ENCODE data around the gene NMNAT2. TPM values are rescaled to one million over a fixed set of nuclear protein-coding genes. Genes with fewer than 3 reads are reported as not detected.

Gene NMNAT2
- total and polyA plus RNA-seq, 2 experiments from 2014 or later = 3.6 to 10.0 TPM

DNA sequence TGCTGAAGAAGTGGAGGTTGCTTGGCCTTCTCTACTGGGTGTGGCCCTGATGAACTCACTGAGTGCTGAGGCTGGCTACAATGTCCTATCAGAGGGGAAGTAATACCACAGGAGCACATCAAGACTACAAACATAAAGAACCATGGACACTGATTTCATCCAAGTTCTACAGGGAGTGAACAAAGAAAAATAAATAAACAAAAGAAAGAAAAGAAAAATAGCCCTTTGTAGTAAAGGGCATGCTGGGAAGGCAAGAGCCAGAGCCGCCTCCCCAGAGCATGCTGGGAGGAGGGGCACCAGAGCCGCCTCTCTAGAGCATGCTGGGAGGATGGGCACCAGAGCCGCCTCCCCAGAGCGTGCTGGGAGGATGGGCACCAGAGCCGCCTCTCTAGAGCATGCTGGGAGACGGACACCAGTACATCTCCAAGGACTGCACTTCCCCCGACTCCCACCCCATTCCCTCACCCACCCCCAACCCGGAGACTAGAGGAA, 166.2 kb downstream of the NMNAT2 start:
- H3K4me1 ChIP-seq (ENCODE audit: insufficient read depth) = no peaks in the 10 kb centered on the region
- H3K27ac ChIP-seq (ENCODE audit: low read depth) = no peak overlapping the region
- H2AFZ ChIP-seq = no peak overlapping the region
- Mint-ChIP-seq H3K4me1 (peaks cover 9% of the 10 kb centered on the region), H3K36me3 (ENCODE audit: low read depth) (peaks cover 22% of the 10 kb centered on the region), H3K27ac (no peak overlapping the region), H3K9me3 (peaks cover 15% of the 10 kb centered on the region; the same call in 2 of the 3 replicates), H3K27me3 (ENCODE audit: insufficient read depth, low read depth, poor library complexity) (no peaks in the 10 kb centered on the region), H3K4me3 (no peak overlapping the region)
- DNase-seq (ENCODE audit: low spot score) (no peak), ATAC-seq (no peak)
- peaks cover 3% of the 10 kb centered on the region; the same call in 1 of the 2 replicates for H3K36me3 ChIP-seq (ENCODE audit: insufficient read depth)
- no peaks in the 10 kb centered on the region for H4K20me1 ChIP-seq (replicated peaks; ENCODE audit: insufficient read depth)
- H3K27me3 ChIP-seq (ENCODE audit: insufficient read depth) = no peaks in the 10 kb centered on the region
- H3K79me2 ChIP-seq (replicated peaks; ENCODE audit: insufficient read depth) = no peaks in the 10 kb centered on the region
- TF ChIP-seq, protein P1, sequence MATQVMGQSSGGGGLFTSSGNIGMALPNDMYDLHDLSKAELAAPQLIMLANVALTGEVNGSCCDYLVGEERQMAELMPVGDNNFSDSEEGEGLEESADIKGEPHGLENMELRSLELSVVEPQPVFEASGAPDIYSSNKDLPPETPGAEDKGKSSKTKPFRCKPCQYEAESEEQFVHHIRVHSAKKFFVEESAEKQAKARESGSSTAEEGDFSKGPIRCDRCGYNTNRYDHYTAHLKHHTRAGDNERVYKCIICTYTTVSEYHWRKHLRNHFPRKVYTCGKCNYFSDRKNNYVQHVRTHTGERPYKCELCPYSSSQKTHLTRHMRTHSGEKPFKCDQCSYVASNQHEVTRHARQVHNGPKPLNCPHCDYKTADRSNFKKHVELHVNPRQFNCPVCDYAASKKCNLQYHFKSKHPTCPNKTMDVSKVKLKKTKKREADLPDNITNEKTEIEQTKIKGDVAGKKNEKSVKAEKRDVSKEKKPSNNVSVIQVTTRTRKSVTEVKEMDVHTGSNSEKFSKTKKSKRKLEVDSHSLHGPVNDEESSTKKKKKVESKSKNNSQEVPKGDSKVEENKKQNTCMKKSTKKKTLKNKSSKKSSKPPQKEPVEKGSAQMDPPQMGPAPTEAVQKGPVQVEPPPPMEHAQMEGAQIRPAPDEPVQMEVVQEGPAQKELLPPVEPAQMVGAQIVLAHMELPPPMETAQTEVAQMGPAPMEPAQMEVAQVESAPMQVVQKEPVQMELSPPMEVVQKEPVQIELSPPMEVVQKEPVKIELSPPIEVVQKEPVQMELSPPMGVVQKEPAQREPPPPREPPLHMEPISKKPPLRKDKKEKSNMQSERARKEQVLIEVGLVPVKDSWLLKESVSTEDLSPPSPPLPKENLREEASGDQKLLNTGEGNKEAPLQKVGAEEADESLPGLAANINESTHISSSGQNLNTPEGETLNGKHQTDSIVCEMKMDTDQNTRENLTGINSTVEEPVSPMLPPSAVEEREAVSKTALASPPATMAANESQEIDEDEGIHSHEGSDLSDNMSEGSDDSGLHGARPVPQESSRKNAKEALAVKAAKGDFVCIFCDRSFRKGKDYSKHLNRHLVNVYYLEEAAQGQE (IDR thresholded peaks at IDR 0.05; ENCODE audit: unreplicated experiment) = no peak
- TF ChIP-seq ZNF331 (CRISPR knock-in tag; IDR thresholded peaks at IDR 0.05; ENCODE audit: low read depth) = no peak
- TF ChIP-seq, protein P2, sequence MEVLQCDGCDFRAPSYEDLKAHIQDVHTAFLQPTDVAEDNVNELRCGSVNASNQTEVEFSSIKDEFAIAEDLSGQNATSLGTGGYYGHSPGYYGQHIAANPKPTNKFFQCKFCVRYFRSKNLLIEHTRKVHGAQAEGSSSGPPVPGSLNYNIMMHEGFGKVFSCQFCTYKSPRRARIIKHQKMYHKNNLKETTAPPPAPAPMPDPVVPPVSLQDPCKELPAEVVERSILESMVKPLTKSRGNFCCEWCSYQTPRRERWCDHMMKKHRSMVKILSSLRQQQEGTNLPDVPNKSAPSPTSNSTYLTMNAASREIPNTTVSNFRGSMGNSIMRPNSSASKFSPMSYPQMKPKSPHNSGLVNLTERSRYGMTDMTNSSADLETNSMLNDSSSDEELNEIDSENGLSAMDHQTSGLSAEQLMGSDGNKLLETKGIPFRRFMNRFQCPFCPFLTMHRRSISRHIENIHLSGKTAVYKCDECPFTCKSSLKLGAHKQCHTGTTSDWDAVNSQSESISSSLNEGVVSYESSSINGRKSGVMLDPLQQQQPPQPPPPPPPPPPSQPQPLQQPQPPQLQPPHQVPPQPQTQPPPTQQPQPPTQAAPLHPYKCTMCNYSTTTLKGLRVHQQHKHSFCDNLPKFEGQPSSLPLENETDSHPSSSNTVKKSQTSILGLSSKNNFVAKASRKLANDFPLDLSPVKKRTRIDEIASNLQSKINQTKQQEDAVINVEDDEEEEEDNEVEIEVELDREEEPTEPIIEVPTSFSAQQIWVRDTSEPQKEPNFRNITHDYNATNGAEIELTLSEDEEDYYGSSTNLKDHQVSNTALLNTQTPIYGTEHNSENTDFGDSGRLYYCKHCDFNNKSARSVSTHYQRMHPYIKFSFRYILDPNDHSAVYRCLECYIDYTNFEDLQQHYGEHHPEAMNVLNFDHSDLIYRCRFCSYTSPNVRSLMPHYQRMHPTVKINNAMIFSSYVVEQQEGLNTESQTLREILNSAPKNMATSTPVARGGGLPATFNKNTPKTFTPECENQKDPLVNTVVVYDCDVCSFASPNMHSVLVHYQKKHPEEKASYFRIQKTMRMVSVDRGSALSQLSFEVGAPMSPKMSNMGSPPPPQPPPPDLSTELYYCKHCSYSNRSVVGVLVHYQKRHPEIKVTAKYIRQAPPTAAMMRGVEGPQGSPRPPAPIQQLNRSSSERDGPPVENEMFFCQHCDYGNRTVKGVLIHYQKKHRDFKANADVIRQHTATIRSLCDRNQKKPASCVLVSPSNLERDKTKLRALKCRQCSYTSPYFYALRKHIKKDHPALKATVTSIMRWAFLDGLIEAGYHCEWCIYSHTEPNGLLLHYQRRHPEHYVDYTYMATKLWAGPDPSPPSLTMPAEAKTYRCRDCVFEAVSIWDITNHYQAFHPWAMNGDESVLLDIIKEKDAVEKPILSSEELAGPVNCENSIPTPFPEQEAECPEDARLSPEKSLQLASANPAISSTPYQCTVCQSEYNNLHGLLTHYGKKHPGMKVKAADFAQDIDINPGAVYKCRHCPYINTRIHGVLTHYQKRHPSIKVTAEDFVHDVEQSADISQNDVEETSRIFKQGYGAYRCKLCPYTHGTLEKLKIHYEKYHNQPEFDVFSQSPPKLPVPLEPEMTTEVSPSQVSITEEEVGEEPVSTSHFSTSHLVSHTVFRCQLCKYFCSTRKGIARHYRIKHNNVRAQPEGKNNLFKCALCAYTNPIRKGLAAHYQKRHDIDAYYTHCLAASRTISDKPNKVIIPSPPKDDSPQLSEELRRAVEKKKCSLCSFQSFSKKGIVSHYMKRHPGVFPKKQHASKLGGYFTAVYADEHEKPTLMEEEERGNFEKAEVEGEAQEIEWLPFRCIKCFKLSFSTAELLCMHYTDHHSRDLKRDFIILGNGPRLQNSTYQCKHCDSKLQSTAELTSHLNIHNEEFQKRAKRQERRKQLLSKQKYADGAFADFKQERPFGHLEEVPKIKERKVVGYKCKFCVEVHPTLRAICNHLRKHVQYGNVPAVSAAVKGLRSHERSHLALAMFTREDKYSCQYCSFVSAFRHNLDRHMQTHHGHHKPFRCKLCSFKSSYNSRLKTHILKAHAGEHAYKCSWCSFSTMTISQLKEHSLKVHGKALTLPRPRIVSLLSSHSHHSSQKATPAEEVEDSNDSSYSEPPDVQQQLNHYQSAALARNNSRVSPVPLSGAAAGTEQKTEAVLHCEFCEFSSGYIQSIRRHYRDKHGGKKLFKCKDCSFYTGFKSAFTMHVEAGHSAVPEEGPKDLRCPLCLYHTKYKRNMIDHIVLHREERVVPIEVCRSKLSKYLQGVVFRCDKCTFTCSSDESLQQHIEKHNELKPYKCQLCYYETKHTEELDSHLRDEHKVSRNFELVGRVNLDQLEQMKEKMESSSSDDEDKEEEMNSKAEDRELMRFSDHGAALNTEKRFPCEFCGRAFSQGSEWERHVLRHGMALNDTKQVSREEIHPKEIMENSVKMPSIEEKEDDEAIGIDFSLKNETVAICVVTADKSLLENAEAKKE (CRISPR knock-in tag; IDR thresholded peaks at IDR 0.05) = no peak
- TF ChIP-seq, protein P3, sequence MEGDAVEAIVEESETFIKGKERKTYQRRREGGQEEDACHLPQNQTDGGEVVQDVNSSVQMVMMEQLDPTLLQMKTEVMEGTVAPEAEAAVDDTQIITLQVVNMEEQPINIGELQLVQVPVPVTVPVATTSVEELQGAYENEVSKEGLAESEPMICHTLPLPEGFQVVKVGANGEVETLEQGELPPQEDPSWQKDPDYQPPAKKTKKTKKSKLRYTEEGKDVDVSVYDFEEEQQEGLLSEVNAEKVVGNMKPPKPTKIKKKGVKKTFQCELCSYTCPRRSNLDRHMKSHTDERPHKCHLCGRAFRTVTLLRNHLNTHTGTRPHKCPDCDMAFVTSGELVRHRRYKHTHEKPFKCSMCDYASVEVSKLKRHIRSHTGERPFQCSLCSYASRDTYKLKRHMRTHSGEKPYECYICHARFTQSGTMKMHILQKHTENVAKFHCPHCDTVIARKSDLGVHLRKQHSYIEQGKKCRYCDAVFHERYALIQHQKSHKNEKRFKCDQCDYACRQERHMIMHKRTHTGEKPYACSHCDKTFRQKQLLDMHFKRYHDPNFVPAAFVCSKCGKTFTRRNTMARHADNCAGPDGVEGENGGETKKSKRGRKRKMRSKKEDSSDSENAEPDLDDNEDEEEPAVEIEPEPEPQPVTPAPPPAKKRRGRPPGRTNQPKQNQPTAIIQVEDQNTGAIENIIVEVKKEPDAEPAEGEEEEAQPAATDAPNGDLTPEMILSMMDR (conservative IDR thresholded peaks at IDR 0.05; ENCODE audit: low read depth in 2 of 2) = no peak
- no peak for TF ChIP-seq CREB1 (CRISPR knock-in tag; IDR thresholded peaks at IDR 0.05; ENCODE audit: low read depth)
- no peak for TF ChIP-seq POLR2AphosphoS5 (IDR thresholded peaks at IDR 0.05; ENCODE audit: low read depth)
- TF ChIP-seq JUNB (IDR thresholded peaks at IDR 0.05; ENCODE audit: unreplicated experiment) = no peak
- no peak for TF ChIP-seq EZH2 (IDR thresholded peaks at IDR 0.05; ENCODE audit: low read depth, unreplicated experiment)
- TF ChIP-seq NANOG (IDR thresholded peaks at IDR 0.05; ENCODE audit: borderline replicate concordance) = no peak
- TF ChIP-seq, protein P4, sequence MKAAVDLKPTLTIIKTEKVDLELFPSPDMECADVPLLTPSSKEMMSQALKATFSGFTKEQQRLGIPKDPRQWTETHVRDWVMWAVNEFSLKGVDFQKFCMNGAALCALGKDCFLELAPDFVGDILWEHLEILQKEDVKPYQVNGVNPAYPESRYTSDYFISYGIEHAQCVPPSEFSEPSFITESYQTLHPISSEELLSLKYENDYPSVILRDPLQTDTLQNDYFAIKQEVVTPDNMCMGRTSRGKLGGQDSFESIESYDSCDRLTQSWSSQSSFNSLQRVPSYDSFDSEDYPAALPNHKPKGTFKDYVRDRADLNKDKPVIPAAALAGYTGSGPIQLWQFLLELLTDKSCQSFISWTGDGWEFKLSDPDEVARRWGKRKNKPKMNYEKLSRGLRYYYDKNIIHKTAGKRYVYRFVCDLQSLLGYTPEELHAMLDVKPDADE (IDR thresholded peaks at IDR 0.05) = no peak
- no peak overlapping the region for H3K4me2 ChIP-seq
- H3K4me3 ChIP-seq = no peak overlapping the region
- no peaks in the 10 kb centered on the region; the same call in 1 of the 2 replicates for H3F3A ChIP-seq (replicated peaks; ENCODE audit: low read depth)
- 0 out of 2 replicates have a peak, but pooled peaks cover 3% of the 10 kb centered on the region for H3K9me2 ChIP-seq (ENCODE audit: insufficient read depth)
